Neuronal stem cell (in vitro differentiated cells): ENCODE data around the gene TMTC2.

Experiments
- DNase-seq: peaks from one replicate; pipeline ENCODE4 v3.0.0-alpha.2; 2013; ENCODE audit warnings: low spot score
- H2AFZ ChIP-seq: one replicate; pipeline ENCODE4 v1.6.1; 2013; ENCODE audit warnings: mild to moderate bottlenecking, low read length, inconsistent platforms
- H2AK5ac ChIP-seq: 2 replicates; pipeline ENCODE4 v1.6.1; 2013; ENCODE audit warnings: low read depth, mild to moderate bottlenecking, inconsistent platforms, low read length, moderate library complexity, mixed read lengths
- H2BK120ac ChIP-seq: 2 replicates; pipeline ENCODE4 v1.6.1; 2013; ENCODE audit warnings: low read depth, mild to moderate bottlenecking, inconsistent platforms, low read length, moderate library complexity, mixed read lengths
- H2BK12ac ChIP-seq: one replicate; pipeline ENCODE4 v1.6.1; 2013; ENCODE audit warnings: low read length, inconsistent platforms
- H2BK15ac ChIP-seq: 2 replicates; pipeline ENCODE4 v1.6.1; 2013; ENCODE audit warnings: mild to moderate bottlenecking, low read length, inconsistent platforms, mixed read lengths
- H2BK5ac ChIP-seq: one replicate; pipeline ENCODE4 v1.6.1; 2013; ENCODE audit warnings: inconsistent platforms, mild to moderate bottlenecking, low read length, moderate library complexity
- H3K14ac ChIP-seq: one replicate; pipeline ENCODE4 v1.6.1; 2013; ENCODE audit warnings: low read length, inconsistent platforms
- H3K18ac ChIP-seq: 2 replicates; pipeline ENCODE4 v1.6.1; 2013; ENCODE audit warnings: low read length, inconsistent platforms
- H3K23ac ChIP-seq: 2 replicates; pipeline ENCODE4 v1.6.1; 2013; ENCODE audit warnings: low read depth, mild to moderate bottlenecking, mixed read lengths, low read length, inconsistent platforms; ENCODE audit not compliant: poor library complexity
- H3K27ac ChIP-seq: replicated peaks from 3 replicates; pipeline ENCODE4 v1.5.1; 2013; ENCODE audit warnings: low read length, inconsistent platforms
- H3K27me3 ChIP-seq, 3 experiments: 2 replicates each; pipeline ENCODE4 v1.6.1; 2013; ENCODE audit warnings: low read length in 3 of 3, mild to moderate bottlenecking in 2 of 3, inconsistent platforms in 1 of 3, low read depth in 1 of 3, mixed read lengths in 1 of 3, moderate library complexity in 1 of 3; ENCODE audit not compliant: control insufficient read depth in 3 of 3, insufficient read depth in 3 of 3
- H3K36me3 ChIP-seq, 2 donors: replicated peaks in 1 of 2; 2 replicates each; pipeline ENCODE4 v1.6.1; 2013; ENCODE audit warnings: low read length in 2 of 2; ENCODE audit not compliant: control insufficient read depth in 2 of 2, insufficient read depth in 2 of 2
- H3K4ac ChIP-seq: 2 replicates; pipeline ENCODE4 v1.6.1; 2013; ENCODE audit warnings: inconsistent platforms, mild to moderate bottlenecking, low read length, moderate library complexity
- H3K4me1 ChIP-seq, 2 donors: 1 replicate in 1 of 2; 2 replicates in 1 of 2; pipeline ENCODE4 v1.6.1; 2013; ENCODE audit warnings: low read length in 2 of 2, low read depth in 1 of 2; ENCODE audit not compliant: control insufficient read depth in 2 of 2, insufficient read depth in 1 of 2
- H3K4me2 ChIP-seq: one replicate; pipeline ENCODE4 v1.6.1; 2013; ENCODE audit warnings: mild to moderate bottlenecking, low read length, inconsistent platforms; ENCODE audit not compliant: insufficient read depth, poor library complexity, severe bottlenecking
- H3K4me3 ChIP-seq, 2 donors: 2 replicates each; pipeline ENCODE4 v1.5.1; 2013; ENCODE audit warnings: low read length in 2 of 2, mild to moderate bottlenecking in 2 of 2, inconsistent platforms in 1 of 2, moderate library complexity in 1 of 2
- H3K79me1 ChIP-seq: one replicate; pipeline ENCODE4 v1.6.1; 2013; ENCODE audit warnings: low read depth, mild to moderate bottlenecking, inconsistent platforms, low read length, moderate library complexity
- H3K9ac ChIP-seq: one replicate; pipeline ENCODE4 v1.6.1; 2013; ENCODE audit warnings: mild to moderate bottlenecking, low read depth, low read length, inconsistent platforms; ENCODE audit not compliant: poor library complexity
- H3K9me3 ChIP-seq, 2 donors: replicated peaks in 1 of 2; 2 replicates each; pipeline versions ENCODE3 to v1.6.1; 2013; ENCODE audit warnings: low read length in 2 of 2, mild to moderate bottlenecking in 2 of 2, inconsistent platforms in 1 of 2, low read depth in 1 of 2, mixed read lengths in 1 of 2, moderate library complexity in 1 of 2; ENCODE audit not compliant: control insufficient read depth in 2 of 2, insufficient read depth in 1 of 2
- H4K8ac ChIP-seq: one replicate; pipeline ENCODE4 v1.6.1; 2013; ENCODE audit warnings: low read depth, mild to moderate bottlenecking, inconsistent platforms, low read length, moderate library complexity
- H4K91ac ChIP-seq: one replicate; pipeline ENCODE4 v1.6.1; 2013; ENCODE audit warnings: low read length, low read depth, mild to moderate bottlenecking, inconsistent platforms; ENCODE audit not compliant: poor library complexity
- WGBS, 2 donors: extraction: QIAGEN DNeasy Blood & Tissue Kit; methylation state at CpG; one replicate each; pipeline ENCODE4 v1.1.7; 2013; ENCODE audit warnings: missing lambda C conversion rate in 2 of 2, mixed read lengths in 1 of 2; ENCODE audit not compliant: insufficient read length in 2 of 2, insufficient replicate concordance in 1 of 2; ENCODE audit errors: extremely low coverage in 2 of 2; 5-methylcytosine and 5-hydroxymethylcytosine counted together

Gene TMTC2

GRCh38 chr12:82749015-82749414 lies 62.3 kb downstream of the TMTC2 start:
- Histone ChIP-seq H2BK15ac (no peak overlapping the region), H2BK120ac (no peak overlapping the region), H2BK12ac (no peak overlapping the region), H3K27me3 (no peaks in the 10 kb centered on the region), H4K8ac (no peak overlapping the region), H3K36me3 (peaks cover 0 to 44% of the 10 kb centered on the region in 2 donors), H3K18ac (no peak overlapping the region), H3K27ac (no peak overlapping the region), H3K4me2 (no peak overlapping the region), H2AFZ (no peak overlapping the region), H3K9ac (no peak overlapping the region), H3K9me3 (peaks cover 0 to 10% of the 10 kb centered on the region in 2 donors), H3K14ac (no peak overlapping the region), H3K4me1 (peaks cover 3 to 14% of the 10 kb centered on the region in 2 donors), H3K79me1 (no peaks in the 10 kb centered on the region), H3K4ac (no peak overlapping the region), H2BK5ac (no peak overlapping the region), H4K91ac (no peak overlapping the region), H2AK5ac (no peak overlapping the region), H3K4me3 (no peak overlapping the region), H3K23ac (no peak overlapping the region)
- WGBS, 2 donors, result no CpG with 5 or more reads among the region's 4 CpGs
- DNase-seq, result no peak

DNA sequence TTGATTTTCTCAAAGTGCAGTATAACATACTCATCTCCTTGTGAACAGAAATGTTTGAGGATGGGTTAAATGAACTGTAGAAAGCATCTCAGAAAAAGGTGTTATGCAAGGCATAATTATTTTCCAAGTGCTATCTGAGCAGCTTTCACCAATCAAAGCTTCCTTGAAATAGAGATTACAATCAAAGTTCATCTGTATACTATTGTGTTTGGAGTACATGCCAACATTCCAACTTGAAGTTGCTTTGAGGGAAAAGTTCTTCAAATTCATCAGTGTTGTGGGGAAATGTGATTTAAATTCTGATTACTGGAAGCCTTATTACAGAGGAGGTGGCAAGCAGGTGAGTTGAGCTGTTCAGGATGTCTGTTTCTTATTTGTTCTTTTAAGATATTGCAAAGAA lies 68.2 kb downstream of the TMTC2 start:
- Histone ChIP-seq H2BK120ac (no peak overlapping the region), H3K4ac (no peak overlapping the region), H3K79me1 (no peaks in the 10 kb centered on the region), H2AK5ac (no peak overlapping the region), H3K9ac (no peak overlapping the region), H3K18ac (no peak overlapping the region), H3K14ac (no peak overlapping the region), H2BK15ac (no peak overlapping the region), H3K27ac (no peak overlapping the region), H3K23ac (no peak overlapping the region), H3K36me3 (peaks cover 0 to 30% of the 10 kb centered on the region in 2 donors), H4K91ac (no peak overlapping the region), H2BK12ac (no peak overlapping the region), H3K9me3 (peaks cover 0 to 10% of the 10 kb centered on the region in 2 donors), H3K27me3 (no peaks in the 10 kb centered on the region), H2AFZ (no peak overlapping the region), H2BK5ac (no peak overlapping the region), H3K4me3 (no peak overlapping the region), H4K8ac (no peak overlapping the region), H3K4me1 (peaks cover 2 to 16% of the 10 kb centered on the region in 2 donors), H3K4me2 (no peak overlapping the region)
- DNase-seq, result no peak

- H4K91ac ChIP-seq, result no peak overlapping the region
- no CpG with 5 or more reads among the region's 2 CpGs for WGBS, 2 donors
- no peak overlapping the region for H3K23ac ChIP-seq
- no peak overlapping the region for H3K9ac ChIP-seq
- H2AK5ac ChIP-seq, result no peak overlapping the region
- no peak for DNase-seq
- no peak overlapping the region for H2BK12ac ChIP-seq
- no peak overlapping the region for H3K4me3 ChIP-seq
- H2BK120ac ChIP-seq, result no peak overlapping the region
- H3K79me1 ChIP-seq, result no peaks in the 10 kb centered on the region
- no peaks in the 10 kb centered on the region for H3K9me3 ChIP-seq
- no peak overlapping the region for H3K4me2 ChIP-seq
- no peak overlapping the region for H3K4ac ChIP-seq
- H3K27me3 ChIP-seq, result no peaks in the 10 kb centered on the region
- peaks cover 0 to 31% of the 10 kb centered on the region in 2 donors for H3K36me3 ChIP-seq
- no peak overlapping the region for H2BK5ac ChIP-seq
- H4K8ac ChIP-seq, result no peak overlapping the region
- no peak overlapping the region for H3K14ac ChIP-seq
- no peak overlapping the region for H2AFZ ChIP-seq
- H3K18ac ChIP-seq, result no peak overlapping the region
- peaks cover 2 to 16% of the 10 kb centered on the region in 2 donors for H3K4me1 ChIP-seq
- no peak overlapping the region for H3K27ac ChIP-seq
- H2BK15ac ChIP-seq, result no peak overlapping the region
Observed at GRCh38 chr12:82756303-82756702, 69.6 kb downstream of the TMTC2 start.

DNA sequence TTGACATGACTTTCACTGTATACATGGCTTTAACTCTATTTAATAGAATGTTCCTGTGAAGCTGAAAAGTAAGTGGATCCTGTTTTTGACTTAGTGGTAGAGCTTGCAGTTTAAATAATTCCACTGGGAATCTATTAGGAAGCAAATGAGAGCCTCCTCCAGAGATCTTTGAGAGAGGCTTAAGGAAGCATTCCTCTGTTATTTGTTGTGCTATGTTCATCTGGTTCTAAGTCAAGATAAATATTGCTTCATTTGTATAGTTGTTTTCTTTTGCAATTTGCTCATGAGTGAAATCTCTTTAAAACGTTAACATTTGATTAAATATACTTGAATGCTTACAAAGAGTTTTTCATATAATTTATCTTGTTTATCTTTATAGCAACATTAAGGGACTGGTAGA lies 70.4 kb downstream of the TMTC2 start:
- Histone ChIP-seq H3K23ac (no peak overlapping the region), H2AFZ (no peak overlapping the region), H4K8ac (no peak overlapping the region), H3K4me3 (no peak overlapping the region), H3K27me3 (no peaks in the 10 kb centered on the region), H2BK12ac (no peak overlapping the region), H3K4me2 (no peak overlapping the region), H2BK120ac (no peak overlapping the region), H2BK15ac (no peak overlapping the region), H3K79me1 (no peaks in the 10 kb centered on the region), H3K4ac (no peak overlapping the region), H3K9me3 (peaks cover 0 to under 1% of the 10 kb centered on the region in 2 donors), H3K36me3 (peaks cover 0 to 30% of the 10 kb centered on the region in 2 donors), H3K4me1 (peaks cover 2 to 16% of the 10 kb centered on the region in 2 donors), H3K27ac (no peak overlapping the region), H3K18ac (no peak overlapping the region), H3K9ac (no peak overlapping the region), H4K91ac (no peak overlapping the region), H2BK5ac (no peak overlapping the region), H2AK5ac (no peak overlapping the region), H3K14ac (no peak overlapping the region)
- no CpG with 5 or more reads among the region's 1 CpG for WGBS, 2 donors
- DNase-seq, result no peak
